Daoy (cell line): Measurements from ENCODE around the gene WNK2. TPM values are rescaled to one million over a fixed set of nuclear protein-coding genes. Genes with fewer than 3 reads are reported as not detected.
"Not testable (repeated sequence)": the region's sequence is repeated elsewhere in the genome, so short reads cannot be mapped to it uniquely, and the experiment has no call there.

Experiments
- DNase-seq: peaks from one replicate; pipeline ENCODE4 v3.0.0-alpha.2; 2015; ENCODE audit warnings: low read depth
- total RNA-seq: library from RNA; depleted of rRNA; stranded (reverse); fragments of >200 nt; shearing (Covaris generic); gene quantifications from 2 replicates; pipeline ENCODE4 v1.2.3, GENCODE V29; 2014

Gene WNK2
- total RNA-seq, 1 experiment from 2014 or later, result 1.4 TPM

- no peak for DNase-seq
Observed at GRCh38 chr9:93329629-93330280, 145.8 kb downstream of the WNK2 start.

DNA sequence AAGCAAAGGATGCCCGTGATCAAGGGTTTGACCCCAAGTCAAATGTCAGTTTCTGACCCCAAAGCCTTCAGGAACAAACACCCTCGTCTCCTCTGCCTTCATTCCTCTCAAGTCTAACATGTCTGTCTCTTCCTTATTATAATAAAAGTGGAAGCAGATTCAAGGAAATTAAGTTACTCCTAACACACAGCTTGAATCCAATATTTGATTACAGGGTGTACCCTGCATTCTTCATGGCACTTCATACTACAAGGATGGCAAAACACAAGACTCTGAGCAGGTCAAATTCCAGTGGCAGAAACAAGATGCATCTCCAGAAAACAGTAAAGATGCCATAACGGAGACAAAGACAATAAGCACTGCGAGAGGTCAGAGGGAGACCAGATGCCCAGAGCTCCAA lies 148.4 kb downstream of the WNK2 start:
- no peak for DNase-seq

GRCh38 chr9:93336720-93337119 lies 152.8 kb downstream of the WNK2 start:
- no peak for DNase-seq

- not testable (repeated sequence) for DNase-seq
Observed at GRCh38 chr9:93338196-93338595, 154.3 kb downstream of the WNK2 start.

DNA sequence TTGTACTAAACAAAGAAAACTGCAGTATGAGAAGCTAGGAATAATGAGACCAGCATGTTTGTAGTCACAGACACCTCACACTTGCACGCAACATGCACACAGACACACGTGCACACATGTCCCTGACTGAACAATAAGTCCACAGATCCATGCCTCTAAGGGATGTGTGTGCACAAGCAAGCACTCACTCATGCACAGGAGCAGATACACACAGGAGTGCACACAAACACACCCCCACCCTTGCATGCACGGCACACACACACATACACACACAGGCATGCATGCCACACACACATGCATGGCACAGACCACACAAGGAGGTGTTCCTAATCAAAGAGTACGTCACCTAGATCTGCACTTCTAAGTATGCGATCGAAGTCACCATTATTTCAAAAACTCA lies 156.2 kb downstream of the WNK2 start:
- no peak for DNase-seq

GRCh38 chr9:93341820-93342219 lies 157.9 kb downstream of the WNK2 start:
- DNase-seq, result not testable (repeated sequence)

DNA sequence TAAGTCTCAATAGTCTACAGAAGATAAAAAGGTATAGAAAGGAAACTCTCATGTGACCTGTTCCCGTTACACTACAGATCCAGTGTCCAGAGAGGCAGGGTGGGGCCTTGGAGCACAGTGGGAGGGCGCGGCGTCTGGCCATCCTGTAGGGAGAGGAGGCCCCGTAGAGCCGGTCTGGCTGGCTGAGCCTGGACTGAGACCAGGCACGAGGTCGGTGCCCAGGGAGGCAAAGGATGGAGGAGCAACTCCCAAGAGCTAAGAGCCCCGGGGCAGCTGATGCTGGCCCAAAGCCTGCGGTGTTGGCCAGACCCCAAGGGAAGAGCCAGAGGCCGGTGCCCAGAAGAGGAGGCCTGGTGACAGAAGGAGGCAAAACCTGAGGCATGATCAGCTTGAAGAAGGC lies 158.5 kb downstream of the WNK2 start:
- not testable (repeated sequence) for DNase-seq

- peak; percentile 9 for DNase-seq
Observed at GRCh38 chr9:93343663-93344062, 159.7 kb downstream of the WNK2 start.

- DNase-seq, result no peak
Observed at GRCh38 chr9:93345643-93346230, 161.8 kb downstream of the WNK2 start.

GRCh38 chr9:93346231-93347112 lies 162.5 kb downstream of the WNK2 start:
- peak; percentile 44 for DNase-seq

DNA sequence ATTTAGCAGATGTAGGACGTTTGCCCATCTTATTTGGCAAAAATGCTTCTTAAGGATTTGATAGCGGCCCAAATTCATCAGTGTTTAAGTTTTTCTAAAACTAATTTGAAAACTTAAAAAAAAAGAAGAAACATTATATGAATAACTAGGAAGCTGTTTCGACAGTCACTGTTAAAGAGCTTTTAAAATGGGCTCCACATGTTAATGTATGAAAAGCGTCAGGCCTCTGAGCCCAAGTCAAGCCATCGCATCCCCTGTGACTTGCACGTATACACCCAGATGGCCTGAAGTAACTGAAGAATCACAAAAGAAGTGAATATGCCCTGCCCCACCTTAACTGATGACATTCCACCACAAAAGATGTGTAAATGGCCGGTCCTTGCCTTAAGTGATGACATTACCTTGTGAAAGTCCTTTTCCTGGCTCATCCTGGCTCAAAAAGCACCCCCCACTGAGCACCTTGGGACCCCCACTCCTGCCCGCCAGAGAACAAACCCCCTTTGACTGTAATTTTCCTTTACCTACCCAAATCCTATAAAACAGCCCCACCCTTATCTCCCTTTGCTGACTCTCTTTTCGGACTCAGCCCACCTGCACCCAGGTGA lies 163.5 kb downstream of the WNK2 start:
- DNase-seq, result not testable (repeated sequence)

DNA sequence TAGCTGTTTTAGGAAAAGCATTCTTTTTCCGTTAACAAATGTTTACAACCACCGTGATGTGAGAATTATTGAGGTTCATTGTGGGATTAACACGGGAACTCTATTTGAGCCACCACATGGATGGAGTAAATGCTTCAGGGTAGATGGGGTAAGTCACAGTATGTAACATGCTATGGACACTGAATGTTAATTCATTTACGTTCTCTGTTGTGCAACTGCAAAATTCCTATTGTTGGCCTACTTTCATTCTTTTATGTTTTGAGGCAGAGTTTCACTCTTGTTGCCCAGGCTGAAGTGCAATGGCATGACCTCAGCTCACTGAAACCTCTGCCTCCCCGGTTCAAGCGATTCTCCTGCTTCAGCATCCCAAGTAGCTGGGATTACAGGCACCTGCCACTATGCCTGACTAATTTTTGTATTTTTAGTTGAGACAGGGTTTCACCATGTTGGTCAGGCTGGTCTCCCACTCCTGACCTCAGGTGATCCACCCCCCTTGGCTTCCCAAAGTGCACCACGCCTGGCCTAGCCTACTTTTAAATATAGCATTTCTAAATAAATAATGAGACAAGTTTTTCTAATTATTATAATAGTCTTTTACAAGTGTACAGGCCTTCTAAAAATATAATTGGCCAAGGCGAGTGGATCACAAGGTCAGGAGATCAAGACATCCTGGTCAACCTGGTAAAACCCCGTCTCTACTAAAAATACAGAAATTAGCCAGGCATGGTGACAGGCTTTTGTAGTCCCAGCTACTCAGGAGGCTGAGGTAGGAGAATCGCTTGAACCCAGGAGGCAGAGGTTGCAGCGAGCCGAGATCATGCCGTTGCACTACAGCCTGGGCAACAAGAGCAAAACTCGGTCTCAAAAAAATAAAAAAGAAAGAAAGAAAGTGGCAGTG lies 169.7 kb downstream of the WNK2 start:
- not testable (repeated sequence) for DNase-seq

DNA sequence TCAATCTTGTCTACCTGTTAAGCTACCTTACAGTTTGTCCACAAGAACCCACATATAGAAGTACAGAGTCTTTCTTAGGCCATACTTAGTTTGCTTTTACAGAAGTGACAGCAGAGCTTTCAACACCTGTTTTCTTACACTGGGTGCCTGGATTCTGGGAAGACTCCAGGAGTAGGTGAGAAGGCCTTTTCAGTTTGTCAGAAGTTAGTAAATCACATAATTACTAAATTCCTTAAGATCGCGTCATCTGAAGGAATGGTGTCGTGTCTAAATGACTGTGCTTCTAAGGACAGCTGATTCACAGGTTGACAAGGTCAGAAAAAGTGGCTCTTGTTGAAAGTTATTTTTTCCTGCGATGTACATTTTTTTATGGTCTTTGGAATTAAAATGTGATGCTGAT lies 170.5 kb downstream of the WNK2 start:
- DNase-seq, result peak; percentile 53

DNA sequence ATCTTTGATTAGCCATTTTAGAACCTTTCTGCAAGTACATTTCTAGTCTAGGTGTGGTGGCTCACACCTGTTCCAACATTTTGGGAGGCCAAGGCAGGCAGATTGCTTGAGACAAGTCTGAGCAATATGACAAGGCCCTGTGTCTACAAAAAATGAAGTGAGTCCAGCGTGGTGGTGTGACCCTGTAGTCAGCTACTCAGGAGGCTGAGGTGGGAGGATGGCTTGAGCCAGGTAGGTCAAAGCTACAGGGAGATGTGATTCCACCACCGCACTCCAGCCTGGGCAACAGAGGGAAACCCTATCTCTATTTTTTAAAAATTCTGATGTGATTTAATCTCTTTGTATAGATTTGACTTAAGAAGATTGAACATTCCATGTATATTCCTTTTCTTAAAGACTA lies 171.9 kb downstream of the WNK2 start:
- no peak for DNase-seq

DNA sequence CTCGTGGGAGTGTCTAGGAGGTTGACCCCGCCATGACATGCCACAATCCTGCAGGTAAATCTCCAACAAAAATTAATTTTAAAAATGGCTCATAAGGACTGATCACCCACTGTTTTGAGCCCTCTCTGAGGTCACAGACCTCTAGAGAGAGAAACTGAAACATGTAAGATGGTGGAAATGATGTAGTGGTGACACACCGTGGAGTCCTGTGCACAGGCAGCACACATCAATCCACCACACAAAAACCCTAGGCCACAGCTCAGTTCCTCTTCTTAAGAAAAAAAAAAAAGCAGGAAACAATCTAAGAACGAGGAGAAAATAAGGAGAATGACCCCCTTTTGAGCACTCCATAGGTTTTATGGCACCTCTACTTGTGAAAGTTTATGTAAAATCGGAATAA lies 173.7 kb downstream of the WNK2 start:
- no peak for DNase-seq

- DNase-seq, result not testable (repeated sequence)
Observed at GRCh38 chr9:93359907-93360306, 176.0 kb downstream of the WNK2 start.

GRCh38 chr9:93361995-93362394 lies 178.1 kb downstream of the WNK2 start:
- no peak for DNase-seq

DNA sequence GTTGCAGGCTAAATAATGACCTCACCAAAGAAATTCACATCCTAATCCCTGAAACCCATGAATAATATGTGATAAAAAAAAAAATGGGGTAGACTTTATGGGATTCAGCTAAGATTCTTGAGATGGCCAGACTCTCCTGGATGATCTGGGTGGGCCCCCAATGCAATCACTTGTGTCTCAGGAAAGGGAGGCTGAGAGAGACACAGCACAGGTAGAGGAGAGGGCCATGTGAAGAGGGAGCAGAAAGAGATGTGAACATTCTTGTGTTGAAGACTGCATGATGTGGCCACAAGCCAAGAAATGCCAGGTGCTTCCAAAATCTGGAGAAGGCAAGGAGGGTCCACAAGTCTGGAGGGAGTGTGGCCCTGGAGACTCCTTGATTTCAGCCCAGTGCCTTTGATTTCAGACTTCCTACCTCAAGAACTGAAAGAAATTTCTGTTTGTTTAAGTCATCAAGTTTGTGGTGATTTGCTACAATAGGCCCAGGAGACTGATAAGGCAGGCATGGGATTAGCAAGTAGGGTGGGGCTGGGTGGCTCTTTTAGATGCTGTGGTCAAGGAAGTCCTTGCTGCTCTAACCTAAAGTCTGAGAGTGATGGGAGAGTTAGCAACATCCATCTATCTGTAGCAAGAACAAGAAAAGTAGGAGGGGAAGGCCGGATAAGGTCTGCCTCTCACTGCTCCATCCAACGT lies 180.9 kb downstream of the WNK2 start:
- no peak for DNase-seq

- no peak for DNase-seq
Observed at GRCh38 chr9:93365427-93366118, 181.6 kb downstream of the WNK2 start.

DNA sequence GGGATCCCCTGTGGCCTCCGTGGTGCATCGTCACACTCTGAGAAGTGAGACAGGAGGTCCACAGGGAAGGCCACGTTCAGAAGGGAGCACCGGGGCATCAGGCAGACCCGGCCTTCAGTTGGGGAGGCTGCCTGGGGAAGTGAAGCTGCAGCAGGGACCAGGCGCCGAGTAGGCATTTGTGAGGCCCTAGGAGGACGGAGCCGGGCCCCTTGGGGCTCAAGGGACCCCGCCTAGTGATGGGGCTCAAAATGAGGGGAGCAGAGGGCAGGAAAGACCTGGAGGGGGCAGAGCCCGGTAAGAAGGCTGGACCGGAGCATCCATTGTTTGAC lies 182.1 kb downstream of the WNK2 start:
- DNase-seq, result no peak
